ENCODE measurements around the gene FAM20B.

The FAM20B gene

DNA sequence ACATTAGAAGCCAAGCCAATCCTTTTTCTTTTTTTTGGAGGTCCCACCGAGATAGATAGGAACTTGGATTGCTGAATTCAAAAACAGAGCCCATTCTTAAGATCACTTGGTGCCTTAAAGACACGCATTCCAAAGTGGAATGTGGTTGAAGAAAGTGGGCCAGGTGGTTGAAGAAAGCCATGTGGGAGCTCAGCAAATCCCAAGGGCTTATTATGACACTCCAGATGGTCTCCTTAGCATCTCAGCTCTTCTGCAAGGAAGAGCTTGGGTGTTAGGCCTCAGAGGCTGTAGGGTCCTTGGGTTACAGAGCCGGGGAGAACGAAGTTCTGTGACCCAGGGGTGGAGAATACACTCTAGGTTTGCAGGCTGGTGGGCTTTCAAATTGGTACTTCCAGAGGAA lies 69.7 kb downstream of the FAM20B start:
- no peaks in the 10 kb centered on the region for H3K9me3 ChIP-seq (ENCODE audit: insufficient read depth, low read depth, low read length)
- no peak overlapping the region for H2BK120ac ChIP-seq (ENCODE audit: insufficient read depth, low read length, poor library complexity)
- no peak overlapping the region for H4K12ac ChIP-seq (ENCODE audit: low read depth, low read length)
- H2BK5ac ChIP-seq (ENCODE audit: low read depth, low read length, poor library complexity), result no peak overlapping the region
- H3K4ac ChIP-seq (ENCODE audit: low read depth, low read length), result no peak overlapping the region
- no peak overlapping the region for H3K18ac ChIP-seq (ENCODE audit: low read length)
- H3K23ac ChIP-seq (ENCODE audit: low read length), result no peak overlapping the region
- DNase-seq, result no peak
- H3K4me2 ChIP-seq (ENCODE audit: low read length), result no peak overlapping the region
- H2AK5ac ChIP-seq (ENCODE audit: low read length), result no peak overlapping the region
- no peak overlapping the region for H3K4me3 ChIP-seq (ENCODE audit: low read depth, low read length)
- H2BK12ac ChIP-seq (ENCODE audit: low read length), result no peak overlapping the region
- WGBS (ENCODE audit: extremely low coverage, insufficient coverage, insufficient read length), result no CpG with 5 or more reads among the region's 4 CpGs
- no peaks in the 10 kb centered on the region for H3K27me3 ChIP-seq (ENCODE audit: insufficient read depth, low read length)
- no peak overlapping the region for H3K27ac ChIP-seq (ENCODE audit: low read depth, low read length)
- no peak overlapping the region for H4K91ac ChIP-seq (ENCODE audit: low read depth, low read length)
- no peak overlapping the region for H3K9ac ChIP-seq (ENCODE audit: low read length)
- H3K79me2 ChIP-seq (ENCODE audit: control insufficient read depth, insufficient read depth, low read length, poor library complexity), result no peaks in the 10 kb centered on the region
- peaks cover 28 to 53% of the 10 kb centered on the region in 2 experiments for H3K36me3 ChIP-seq (ENCODE audit: control insufficient read depth in 1 of 2, insufficient read depth in 2 of 2, low read length in 2 of 2)
- no peak overlapping the region for H2AFZ ChIP-seq (ENCODE audit: insufficient read depth, low read length, poor library complexity)
- H4K8ac ChIP-seq (ENCODE audit: low read depth, low read length), result no peak overlapping the region
- H3K14ac ChIP-seq (ENCODE audit: low read length), result no peak overlapping the region
- peaks cover 11 to 14% of the 10 kb centered on the region in 2 experiments for H3K4me1 ChIP-seq (ENCODE audit: control insufficient read depth in 1 of 2, insufficient read depth in 2 of 2, low read length in 2 of 2)
- no peaks in the 10 kb centered on the region for H3K79me1 ChIP-seq (ENCODE audit: low read length)

DNA sequence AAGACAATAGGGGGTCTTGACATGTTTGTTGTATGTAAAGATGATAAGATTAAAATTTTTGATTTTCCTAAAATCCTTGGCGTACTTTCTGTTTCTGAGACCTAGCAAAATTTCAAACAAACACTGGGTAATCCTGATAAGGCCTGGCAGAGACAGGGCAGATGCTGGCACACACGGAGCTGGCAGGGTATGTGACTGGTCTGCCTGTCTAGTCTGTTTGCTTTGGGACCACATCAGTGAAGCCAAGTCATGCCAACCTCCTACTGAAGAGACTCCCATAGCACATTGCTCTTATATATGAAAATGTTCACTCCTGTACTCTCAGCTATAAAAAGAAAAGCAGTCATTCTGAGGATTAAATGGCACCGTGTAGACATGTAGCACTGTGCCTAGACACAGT lies 70.2 kb downstream of the FAM20B start:
- no peak for DNase-seq

DNA sequence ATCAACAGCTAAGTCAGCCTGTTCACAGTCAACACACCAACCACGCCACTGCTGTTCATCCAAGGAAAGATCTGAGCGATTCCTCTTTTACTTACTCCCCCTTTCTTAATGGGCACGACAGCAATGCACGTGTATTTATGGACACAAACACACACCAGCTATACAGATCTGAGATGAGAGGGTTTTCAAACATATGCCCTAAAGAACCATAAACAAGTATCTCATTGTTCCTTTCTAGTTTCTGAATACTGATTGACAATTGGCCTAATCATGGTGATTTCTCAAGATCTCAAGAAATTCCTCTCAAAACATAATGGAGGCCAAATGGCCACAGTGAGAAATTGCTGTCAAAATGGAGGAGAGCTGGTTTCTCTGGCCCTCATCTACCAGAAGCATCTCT lies 74.2 kb downstream of the FAM20B start:
- H3K79me1 ChIP-seq (ENCODE audit: low read length), result no peaks in the 10 kb centered on the region
- H3K18ac ChIP-seq (ENCODE audit: low read length), result no peak overlapping the region
- H2BK12ac ChIP-seq (ENCODE audit: low read length), result no peak overlapping the region
- DNase-seq, result no peak
- H3K27ac ChIP-seq (ENCODE audit: low read depth, low read length), result no peak overlapping the region
- no peaks in the 10 kb centered on the region for H3K79me2 ChIP-seq (ENCODE audit: control insufficient read depth, insufficient read depth, low read length, poor library complexity)
- no peaks in the 10 kb centered on the region for H3K9me3 ChIP-seq (ENCODE audit: insufficient read depth, low read depth, low read length)
- H3K36me3 ChIP-seq (ENCODE audit: control insufficient read depth in 1 of 2, insufficient read depth in 2 of 2, low read length in 2 of 2), result peaks cover 12 to 24% of the 10 kb centered on the region in 2 experiments
- H3K4me3 ChIP-seq (ENCODE audit: low read depth, low read length), result no peak overlapping the region
- no peak overlapping the region for H3K14ac ChIP-seq (ENCODE audit: low read length)
- no peak overlapping the region for H2BK5ac ChIP-seq (ENCODE audit: low read depth, low read length, poor library complexity)
- H4K12ac ChIP-seq (ENCODE audit: low read depth, low read length), result no peak overlapping the region
- H4K8ac ChIP-seq (ENCODE audit: low read depth, low read length), result no peak overlapping the region
- no peak overlapping the region for H3K23ac ChIP-seq (ENCODE audit: low read length)
- no peak overlapping the region for H3K4ac ChIP-seq (ENCODE audit: low read depth, low read length)
- H3K27me3 ChIP-seq (ENCODE audit: insufficient read depth, low read length), result no peaks in the 10 kb centered on the region
- peaks cover 4 to 6% of the 10 kb centered on the region in 2 experiments for H3K4me1 ChIP-seq (ENCODE audit: control insufficient read depth in 1 of 2, insufficient read depth in 2 of 2, low read length in 2 of 2)
- no peak overlapping the region for H3K4me2 ChIP-seq (ENCODE audit: low read length)
- no CpG with 5 or more reads among the region's 4 CpGs for WGBS (ENCODE audit: extremely low coverage, insufficient coverage, insufficient read length)
- H3K9ac ChIP-seq (ENCODE audit: low read length), result no peak overlapping the region
- H2AFZ ChIP-seq (ENCODE audit: insufficient read depth, low read length, poor library complexity), result no peak overlapping the region
- H2BK120ac ChIP-seq (ENCODE audit: insufficient read depth, low read length, poor library complexity), result no peak overlapping the region
- H2AK5ac ChIP-seq (ENCODE audit: low read length), result no peak overlapping the region
- no peak overlapping the region for H4K91ac ChIP-seq (ENCODE audit: low read depth, low read length)

More for the DNA sequence above, 70.2 kb downstream of the FAM20B start:
- peaks cover 11 to 14% of the 10 kb centered on the region in 2 experiments for H3K4me1 ChIP-seq (ENCODE audit: control insufficient read depth in 1 of 2, insufficient read depth in 2 of 2, low read length in 2 of 2)
- no peak overlapping the region for H3K4me2 ChIP-seq (ENCODE audit: low read length)
- H3K9ac ChIP-seq (ENCODE audit: low read length), result no peak overlapping the region
- no peaks in the 10 kb centered on the region for H3K79me1 ChIP-seq (ENCODE audit: low read length)
- H4K12ac ChIP-seq (ENCODE audit: low read depth, low read length), result no peak overlapping the region
- no peak overlapping the region for H2BK12ac ChIP-seq (ENCODE audit: low read length)
- H3K14ac ChIP-seq (ENCODE audit: low read length), result no peak overlapping the region
- H3K79me2 ChIP-seq (ENCODE audit: control insufficient read depth, insufficient read depth, low read length, poor library complexity), result no peaks in the 10 kb centered on the region
- no peak overlapping the region for H2AFZ ChIP-seq (ENCODE audit: insufficient read depth, low read length, poor library complexity)
- no peak overlapping the region for H4K8ac ChIP-seq (ENCODE audit: low read depth, low read length)
- no peak overlapping the region for H2BK5ac ChIP-seq (ENCODE audit: low read depth, low read length, poor library complexity)
- H3K27me3 ChIP-seq (ENCODE audit: insufficient read depth, low read length), result no peaks in the 10 kb centered on the region
- no CpG with 5 or more reads among the region's 3 CpGs for WGBS (ENCODE audit: extremely low coverage, insufficient coverage, insufficient read length)
- no peak overlapping the region for H3K27ac ChIP-seq (ENCODE audit: low read depth, low read length)
- H3K23ac ChIP-seq (ENCODE audit: low read length), result no peak overlapping the region
- no peak overlapping the region for H2BK120ac ChIP-seq (ENCODE audit: insufficient read depth, low read length, poor library complexity)
- no peak overlapping the region for H3K4me3 ChIP-seq (ENCODE audit: low read depth, low read length)
- H3K9me3 ChIP-seq (ENCODE audit: insufficient read depth, low read depth, low read length), result no peaks in the 10 kb centered on the region
- H2AK5ac ChIP-seq (ENCODE audit: low read length), result no peak overlapping the region
- H3K4ac ChIP-seq (ENCODE audit: low read depth, low read length), result no peak overlapping the region
- no peak overlapping the region for H4K91ac ChIP-seq (ENCODE audit: low read depth, low read length)
- no peak overlapping the region for H3K18ac ChIP-seq (ENCODE audit: low read length)
- H3K36me3 ChIP-seq (ENCODE audit: control insufficient read depth in 1 of 2, insufficient read depth in 2 of 2, low read length in 2 of 2), result peaks cover 28 to 53% of the 10 kb centered on the region in 2 experiments

DNA sequence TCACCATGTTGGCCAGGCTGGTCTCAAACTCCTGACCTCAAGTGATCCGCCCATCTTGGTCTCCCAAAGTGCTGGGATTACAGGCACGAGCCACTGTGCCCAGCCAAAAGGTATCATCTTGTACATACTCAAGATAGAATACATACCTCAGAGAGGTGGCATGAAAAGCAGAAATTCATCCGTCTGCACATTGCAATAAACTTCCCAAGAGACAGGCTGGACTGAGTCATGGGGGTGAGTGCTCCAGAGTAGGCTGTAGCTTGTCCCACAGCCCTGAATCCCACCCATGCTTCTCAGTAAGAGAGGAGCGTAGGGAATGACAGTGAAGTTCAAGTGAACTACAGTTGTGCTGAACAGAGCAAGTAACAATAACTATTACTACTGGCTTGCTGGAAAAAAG lies 75.9 kb downstream of the FAM20B start:
- no peak overlapping the region for H3K23ac ChIP-seq (ENCODE audit: low read length)
- no peak overlapping the region for H2AK5ac ChIP-seq (ENCODE audit: low read length)
- no peak overlapping the region for H4K12ac ChIP-seq (ENCODE audit: low read depth, low read length)
- no peak overlapping the region for H4K8ac ChIP-seq (ENCODE audit: low read depth, low read length)
- H2BK120ac ChIP-seq (ENCODE audit: insufficient read depth, low read length, poor library complexity), result no peak overlapping the region
- no peak overlapping the region for H3K9ac ChIP-seq (ENCODE audit: low read length)
- no peaks in the 10 kb centered on the region for H3K79me2 ChIP-seq (ENCODE audit: control insufficient read depth, insufficient read depth, low read length, poor library complexity)
- H3K27ac ChIP-seq (ENCODE audit: low read depth, low read length), result no peak overlapping the region
- no peaks in the 10 kb centered on the region for H3K27me3 ChIP-seq (ENCODE audit: insufficient read depth, low read length)
- no peak overlapping the region for H4K91ac ChIP-seq (ENCODE audit: low read depth, low read length)
- H3K9me3 ChIP-seq (ENCODE audit: insufficient read depth, low read depth, low read length), result no peaks in the 10 kb centered on the region
- H2BK12ac ChIP-seq (ENCODE audit: low read length), result no peak overlapping the region
- H3K4me1 ChIP-seq (ENCODE audit: control insufficient read depth in 1 of 2, insufficient read depth in 2 of 2, low read length in 2 of 2), result no peaks in the 10 kb centered on the region
- H3K4me3 ChIP-seq (ENCODE audit: low read depth, low read length), result no peak overlapping the region
- DNase-seq, result no peak
- WGBS (ENCODE audit: extremely low coverage, insufficient coverage, insufficient read length), result no CpG with 5 or more reads among the region's 4 CpGs
- no peak overlapping the region for H3K18ac ChIP-seq (ENCODE audit: low read length)
- H3K79me1 ChIP-seq (ENCODE audit: low read length), result no peaks in the 10 kb centered on the region
- peaks cover 8 to 14% of the 10 kb centered on the region in 2 experiments for H3K36me3 ChIP-seq (ENCODE audit: control insufficient read depth in 1 of 2, insufficient read depth in 2 of 2, low read length in 2 of 2)
- no peak overlapping the region for H2BK5ac ChIP-seq (ENCODE audit: low read depth, low read length, poor library complexity)
- no peak overlapping the region for H3K14ac ChIP-seq (ENCODE audit: low read length)
- no peak overlapping the region for H2AFZ ChIP-seq (ENCODE audit: insufficient read depth, low read length, poor library complexity)
- H3K4me2 ChIP-seq (ENCODE audit: low read length), result no peak overlapping the region
- H3K4ac ChIP-seq (ENCODE audit: low read depth, low read length), result no peak overlapping the region

Data from trophoblast cell (in vitro differentiated cells and primary cell).